Limb (tissue), 2 donors: Measurements from ENCODE around the gene CACNG4.

Experiments
- DNase-seq, 2 donors: peaks; one replicate each; pipeline ENCODE4 v3.0.0-alpha.2; 2016; ENCODE audit errors: extremely low spot score in 2 of 2

CACNG4 gene

GRCh38 chr17:66984730-66985129 lies 20.2 kb downstream of the CACNG4 start:
- no peak for DNase-seq

DNA sequence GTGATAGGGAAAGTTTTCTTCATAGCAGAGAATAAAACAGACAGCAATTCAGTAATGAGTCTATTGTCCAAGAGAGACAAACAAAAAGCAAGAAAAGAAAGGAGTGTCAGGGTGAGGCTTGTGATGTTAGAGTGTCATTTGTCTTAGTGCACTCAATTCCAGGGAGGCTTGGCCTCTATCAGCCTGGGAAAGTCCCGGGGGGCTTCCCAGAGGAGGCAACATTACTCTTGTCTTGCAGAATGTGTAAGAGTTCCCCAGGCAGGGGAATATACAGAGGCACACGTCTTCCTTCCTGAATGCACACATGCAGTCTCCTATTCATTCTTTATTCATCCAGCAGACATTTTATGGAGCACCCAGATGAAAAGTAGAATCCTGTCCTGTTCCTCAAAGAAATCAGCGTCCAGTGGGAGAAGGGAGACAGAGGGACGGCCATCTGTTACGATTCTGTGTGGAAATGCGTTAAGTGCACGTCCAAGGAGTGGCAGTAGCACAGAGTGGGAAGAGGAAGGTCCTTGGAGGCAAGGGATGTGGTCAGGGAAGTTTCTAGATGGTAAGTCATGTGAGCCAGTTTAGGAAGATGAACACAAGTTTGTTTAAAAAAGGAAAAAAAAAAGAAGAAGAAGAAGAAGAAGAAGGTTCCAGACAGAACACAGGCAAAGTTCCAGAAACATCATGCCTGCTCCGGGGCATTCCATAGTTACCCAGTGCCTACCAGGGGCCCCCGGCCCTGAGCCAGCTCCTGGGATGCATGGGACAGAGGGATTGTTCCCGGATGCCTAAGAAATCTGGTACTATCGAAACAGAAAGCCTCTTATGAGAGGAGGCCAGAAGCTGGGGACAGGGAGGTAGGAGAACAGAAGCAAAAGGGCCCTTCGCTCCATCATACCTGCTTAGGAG lies 21.1 kb downstream of the CACNG4 start:
- no peak for DNase-seq

GRCh38 chr17:66986659-66987058 lies 22.2 kb downstream of the CACNG4 start:
- DNase-seq = no peak

- no peak for DNase-seq
Measured at GRCh38 chr17:66987059-66987616, 22.6 kb downstream of the CACNG4 start.

DNA sequence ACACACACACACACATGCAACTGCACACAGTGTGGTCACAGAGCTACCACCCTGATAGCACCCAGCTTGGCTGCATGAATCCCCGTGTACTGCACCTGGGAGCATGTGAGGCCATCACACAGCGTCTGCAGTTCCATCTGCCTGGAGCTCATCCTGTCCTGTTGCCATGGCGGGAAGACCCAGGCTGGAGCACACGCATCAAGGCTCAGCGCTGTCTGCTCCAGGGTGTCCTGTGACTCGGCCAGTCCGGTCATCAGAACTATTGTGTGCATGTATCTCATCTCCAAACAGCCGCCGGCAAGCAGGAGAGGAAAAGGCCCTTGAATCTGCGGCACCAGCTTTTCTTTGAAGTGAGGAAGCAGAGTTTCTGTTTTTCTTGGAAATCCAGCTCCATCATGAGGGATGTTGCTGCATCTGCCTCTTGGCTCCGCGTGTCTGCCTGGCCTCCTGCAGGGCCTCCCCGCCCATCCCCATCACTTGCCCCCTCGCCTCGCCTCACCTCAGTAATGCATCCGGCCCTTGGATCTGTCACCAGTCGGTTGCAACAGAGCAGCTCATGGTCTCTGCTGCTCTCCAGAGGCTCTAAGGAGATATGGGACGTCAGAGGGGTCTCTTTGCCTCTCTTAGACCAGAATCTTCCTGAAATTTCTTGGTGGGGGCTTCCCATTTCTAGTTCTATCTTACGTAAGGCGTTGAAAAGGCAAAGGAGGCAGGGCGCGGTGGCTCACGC lies 23.7 kb downstream of the CACNG4 start:
- no peak for DNase-seq

GRCh38 chr17:66989076-66989475 lies 24.6 kb downstream of the CACNG4 start:
- DNase-seq = no peak

- no peak for DNase-seq
Measured at GRCh38 chr17:66989579-66989978, 25.1 kb downstream of the CACNG4 start.

- no peak for DNase-seq
Measured at GRCh38 chr17:66990047-66990446, 25.5 kb downstream of the CACNG4 start.

- no peak for DNase-seq
Measured at GRCh38 chr17:66992911-66993442, 28.5 kb downstream of the CACNG4 start.

DNA sequence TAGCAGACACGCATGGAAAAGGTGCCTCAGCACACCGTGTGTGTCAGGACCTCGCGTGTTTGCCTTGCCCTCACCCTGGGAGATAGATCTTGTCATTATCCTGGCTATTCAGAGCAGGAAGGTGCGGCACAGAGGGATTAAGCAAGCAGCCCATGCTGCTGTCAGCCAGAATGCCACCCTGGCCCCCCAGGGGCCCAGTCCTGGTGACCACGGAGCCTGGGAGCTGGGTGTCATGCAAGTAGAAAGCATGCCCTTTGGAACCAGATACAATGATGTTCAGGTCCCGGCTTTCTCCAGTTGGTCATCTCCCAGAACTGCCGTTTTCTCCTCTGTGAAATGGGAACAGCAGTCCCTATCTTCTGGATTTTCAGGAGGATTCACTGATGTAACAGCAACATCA lies 29.9 kb downstream of the CACNG4 start:
- DNase-seq = no peak

DNA sequence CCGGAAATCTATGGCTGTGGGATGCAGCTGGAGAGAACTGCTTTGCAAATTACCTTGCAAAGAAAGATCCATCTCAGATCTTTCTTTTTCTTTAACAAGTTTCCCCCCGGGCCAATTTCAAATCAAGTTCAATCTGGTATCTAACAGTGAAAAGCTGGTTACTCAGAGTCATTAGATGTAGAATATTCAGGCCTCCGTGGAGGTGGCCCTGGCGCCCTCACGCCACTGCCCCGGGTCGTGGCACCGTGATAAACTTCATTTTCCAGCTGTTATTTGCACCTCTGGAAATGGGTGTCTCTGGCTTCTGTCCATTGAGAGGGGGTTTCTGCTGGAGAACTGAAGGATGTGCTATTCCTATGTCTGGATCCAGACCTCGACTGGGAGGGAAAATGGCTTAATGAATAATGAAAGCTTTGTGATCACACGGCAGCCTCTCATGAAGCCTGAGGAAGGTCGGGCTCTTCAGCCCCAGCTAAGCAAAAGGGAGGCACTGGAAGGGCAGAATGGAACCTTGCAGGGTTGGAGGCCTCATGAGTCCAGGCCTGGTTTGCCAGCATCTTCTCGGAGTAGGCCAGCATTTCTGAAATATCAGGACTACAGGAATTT lies 30.5 kb downstream of the CACNG4 start:
- DNase-seq = no peak

DNA sequence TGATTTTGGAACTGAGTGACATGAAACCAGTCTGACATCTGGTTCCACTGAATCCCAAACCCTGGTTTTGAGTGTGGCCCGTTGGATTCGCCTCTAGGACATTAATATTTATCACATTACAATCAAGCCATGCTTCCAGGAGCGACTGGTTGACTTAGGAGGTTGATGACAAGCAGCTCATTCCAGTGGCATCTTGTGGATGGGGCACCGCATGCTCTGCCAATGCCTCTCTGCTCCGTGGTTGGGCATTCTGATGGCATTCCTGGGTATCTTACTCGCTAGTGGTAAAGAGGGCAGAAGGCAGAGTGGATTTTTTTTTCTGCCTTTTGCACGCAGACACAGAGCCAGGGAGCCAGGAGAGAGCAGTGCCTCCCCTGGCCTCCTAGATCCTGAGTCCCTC lies 31.4 kb downstream of the CACNG4 start:
- no peak for DNase-seq

GRCh38 chr17:66996926-66997325 lies 32.4 kb downstream of the CACNG4 start:
- DNase-seq = no peak

- no peak for DNase-seq
Measured at GRCh38 chr17:67003231-67003630, 38.7 kb downstream of the CACNG4 start.

- DNase-seq = no peak
Measured at GRCh38 chr17:67004181-67004580, 39.7 kb downstream of the CACNG4 start.

GRCh38 chr17:67007266-67007665 lies 42.8 kb downstream of the CACNG4 start:
- no peak for DNase-seq

GRCh38 chr17:67008101-67008500 lies 43.6 kb downstream of the CACNG4 start:
- no peak for DNase-seq

GRCh38 chr17:67011527-67012175 lies 47.1 kb downstream of the CACNG4 start:
- no peak for DNase-seq

- no peak for DNase-seq
Measured at GRCh38 chr17:67013891-67014290, 49.4 kb downstream of the CACNG4 start.

DNA sequence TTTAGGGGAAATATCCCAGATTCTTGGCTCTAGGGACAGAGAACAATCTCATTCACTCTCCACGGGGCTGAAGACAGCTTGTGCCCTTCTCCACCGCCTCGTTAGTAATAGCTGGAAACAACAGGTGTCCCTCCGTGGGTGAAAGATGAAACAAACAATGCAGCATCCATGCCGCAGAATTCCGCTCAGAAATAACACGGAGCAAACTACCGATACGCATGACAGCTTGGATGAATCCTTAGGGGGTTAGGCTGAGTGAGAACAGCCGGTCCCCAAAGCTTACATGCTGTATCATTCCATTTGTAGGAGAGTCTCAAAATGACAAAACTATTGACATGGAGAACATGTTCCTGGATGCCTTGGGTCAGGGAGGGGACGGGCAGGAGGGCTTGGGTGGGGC lies 50.5 kb downstream of the CACNG4 start:
- no peak for DNase-seq

DNA sequence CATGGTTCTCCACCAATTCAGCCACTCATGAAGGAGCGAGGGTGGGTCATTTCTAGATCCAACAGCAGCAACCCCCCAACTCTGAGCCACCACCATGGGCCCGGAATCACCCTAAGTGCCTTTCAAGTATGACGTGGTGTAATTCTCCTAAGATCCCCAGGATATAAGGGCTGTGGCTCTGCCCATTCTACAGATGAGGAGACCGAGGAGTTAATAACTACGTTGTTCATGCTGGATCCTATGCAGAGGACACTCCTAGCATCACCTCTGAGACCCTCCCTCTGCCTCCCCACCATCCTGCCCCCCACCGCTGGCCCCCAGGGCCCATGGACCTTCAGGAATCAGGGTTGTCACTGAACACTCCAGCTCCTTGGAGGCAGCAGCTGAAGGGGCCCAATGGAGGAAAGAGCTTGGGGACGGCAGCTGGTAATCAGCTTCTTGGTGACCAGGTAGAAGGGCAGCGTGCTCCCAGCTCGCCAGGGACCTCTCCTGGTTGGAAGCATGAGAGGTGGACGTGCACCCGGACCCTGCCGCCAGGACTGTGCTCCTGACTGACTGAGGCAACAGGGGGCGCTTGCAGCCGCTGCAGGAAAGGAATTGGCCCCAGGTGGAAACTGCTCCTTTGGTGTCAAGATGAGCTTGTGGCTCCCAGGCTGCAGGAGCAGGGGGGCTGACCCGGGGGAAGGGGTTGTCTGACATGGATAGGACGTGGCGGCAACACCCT lies 51.7 kb downstream of the CACNG4 start:
- DNase-seq = no peak
